Heart right ventricle (tissue), 16 donors: Measurements from ENCODE around the gene WIPF1. TPM values are rescaled to one million over a fixed set of nuclear protein-coding genes. Genes with fewer than 3 reads are reported as not detected.

Source experiments
- ATAC-seq, 8 donors: fragments of 200-7000 bp; cut with Tn5 transposase; one replicate each; pipeline ENCODE4 v1.9.1; 2020; ENCODE audit warnings: mild to moderate bottlenecking in 8 of 8, moderate library complexity in 8 of 8, moderate number of reproducible peaks in 1 of 8
- DNase-seq, 2 donors: peaks; one replicate each; pipeline ENCODE4 v3.0.0-alpha.2; 2020
- H3K27ac ChIP-seq, 10 donors: fragments of 200-600 bp; sonication (generic) in 2 of 10; one replicate each; pipeline versions ENCODE4 v1.5.0 to v1.8.0; 2020 to 2022; ENCODE audit warnings: mild to moderate bottlenecking in 3 of 10
- H3K27me3 ChIP-seq, 7 donors: fragments of 200-600 bp; one replicate each; pipeline ENCODE4 v1.8.0; 2021 to 2022; ENCODE audit warnings: mild to moderate bottlenecking in 2 of 7
- H3K36me3 ChIP-seq, 9 donors: fragments of 200-600 bp; sonication (generic) in 1 of 9; one replicate each; pipeline versions ENCODE4 v1.5.0 to v1.8.0; 2020 to 2022; ENCODE audit warnings: mild to moderate bottlenecking in 2 of 9
- H3K4me1 ChIP-seq, 9 donors: fragments of 200-600 bp; sonication (generic) in 1 of 9; one replicate each; pipeline versions ENCODE4 v1.5.0 to v1.8.0; 2020 to 2022; ENCODE audit warnings: mild to moderate bottlenecking in 4 of 9
- H3K4me3 ChIP-seq, 10 donors: fragments of 200-600 bp; sonication (generic) in 2 of 10; one replicate each; pipeline versions ENCODE4 v1.5.0 to v1.8.0; 2020 to 2022; ENCODE audit warnings: mild to moderate bottlenecking in 7 of 10, moderate library complexity in 2 of 10
- H3K9me3 ChIP-seq, 11 donors: fragments of 200-600 bp in 10 of 11; sonication (generic) in 2 of 11; one replicate each; pipeline versions ENCODE4 v1.5.0 to v1.8.0; 2013 to 2022; ENCODE audit warnings: mild to moderate bottlenecking in 2 of 11, control low read depth in 1 of 11, moderate library complexity in 1 of 11
- CTCF ChIP-seq, 9 donors: fragments of 200-600 bp; sonication (generic) in 2 of 9; IDR thresholded peaks; one replicate each; pipeline versions ENCODE4 v1.5.0 to v1.8.0; 2021 to 2022; ENCODE audit warnings: antibody characterized with exemption in 9 of 9, mild to moderate bottlenecking in 5 of 9, moderate library complexity in 1 of 9
- WGBS, 2 donors: extraction: QIAGEN DNeasy Blood & Tissue Kit; methylation state at CpG; one replicate each; pipeline ENCODE4 v1.1.7; 2013; ENCODE audit warnings: inconsistent platforms in 1 of 2; 5-methylcytosine and 5-hydroxymethylcytosine counted together
- intact Hi-C, 10 donors: fragments of 100-400 bp; cut with DNase I; formaldehyde crosslinking; loops; one replicate each; pipeline versions ENCODE4 v1.11.1 to v1.14.2; 2022
- polyA plus RNA-seq, 2 donors: library from polyadenylated mRNA; stranded (reverse); fragments of 200-250 nt; gene quantifications; one replicate each; pipeline ENCODE4 v1.2.3, GENCODE V29; 2013
- total RNA-seq, 10 donors: library from RNA; stranded (reverse); fragmentation: NEBNext Ultra II Directional in 3 of 10; extraction: Animal tissue kit (Norgen Biotek cat#: 25700) in 3 of 10; gene quantifications; one replicate each; pipeline versions ENCODE4 v1.2.1 to v1.2.4, GENCODE V29; 2021 to 2023
- donor health status: Arrhythmogenic right ventricular cardiomyopathy.
- donor health status: ischemic (EF 13 %, LVEDD 7.1; RV severe dilation, severe dysfunction).
- donor health status: healthy with polysubstance abuse.
- donor health status: DM: no; HTN: yes; CAD: no.
- donor health status: DM: no; HTN: no; CAD: no.
- donor health status: ischemic (EF 25% LVEDD 6.9; RV normal size, moderate dysfunction).
- donor health status: ischemic (EF 25% LVEDD 5.7; RV mildly dilated, moderate dysfunction).
- donor health status: healthy.
- donor health status: DM: yes; HTN: yes; CAD: no.
- donor health status: Ischemic cardiomyopathy.
- donor health status: ischemic (EF 35%, LVEDD 5.7; RV mildly dilated, moderate dysfunction).
- donor health status: nonischemic (EF 11% LVEDD 7.7; RV severe dilation, severe dysfunction).
- donor health status: DM: yes; HTN: yes; CAD: no.
- donor health status: PGD.
- donor health status: ischemic (EF 29% LVEDD 5.4; RV normal size, mild dysfunction).
- donor health status: nonischemic (EF 23%, LVEDD 6.1; RV moderate dilation, normal function).

The WIPF1 gene
- total and polyA plus RNA-seq, 12 donors: 9.1 to 48.1 (median 15.6) TPM

- no peaks in the 10 kb centered on the region for H3K9me3 ChIP-seq
- 96 to 97% methylated on average over 3 of the region's 3 CpGs for WGBS, 2 donors
- no peak for DNase-seq
- no peak overlapping the region for H3K4me3 ChIP-seq
- no peaks in the 10 kb centered on the region for H3K27me3 ChIP-seq
- peaks cover 2 to 76% (median 30%) of the 10 kb centered on the region in 9 donors for H3K4me1 ChIP-seq
- no peak overlapping the region for H3K27ac ChIP-seq
- H3K36me3 ChIP-seq: peaks cover 0 to 26% (median 0%) of the 10 kb centered on the region in 9 donors
- intact Hi-C loops: loop anchor here in 2 of 10 donors (10.0 kb wide), 1 partner anchor 73 kb away; no protein-coding TSS in a partner anchor
- ATAC-seq: no peak
- no peak for TF ChIP-seq CTCF (IDR thresholded peaks at IDR 0.05)
Measured at GRCh38 chr2:174611854-174612253, 14.2 kb upstream of the WIPF1 start.

- no peaks in the 10 kb centered on the region for H3K9me3 ChIP-seq
- WGBS, 2 donors: 88% methylated on average over 4 of the region's 4 CpGs
- peaks cover 2 to 76% (median 30%) of the 10 kb centered on the region in 9 donors for H3K4me1 ChIP-seq
- no peak for TF ChIP-seq CTCF (IDR thresholded peaks at IDR 0.05)
- H3K27ac ChIP-seq: peak overlapping the region in 1 of 10 donors; percentile 51
- H3K4me3 ChIP-seq: no peak overlapping the region
- ATAC-seq (no peak), DNase-seq (no peak)
- intact Hi-C loops: loop anchor here in 2 of 10 donors (10.0 kb wide), 1 partner anchor 74 kb away; no protein-coding TSS in a partner anchor
- H3K27me3 ChIP-seq: no peaks in the 10 kb centered on the region
- peaks cover 0 to 24% (median 0%) of the 10 kb centered on the region in 9 donors for H3K36me3 ChIP-seq
Measured at GRCh38 chr2:174611006-174611405, 13.4 kb upstream of the WIPF1 start.

- ATAC-seq (peak in 1 of 8 donors; percentile 31), DNase-seq (no peak)
- H3K27ac ChIP-seq: peak overlapping the region in 2 of 10 donors; percentile 2 to 51
- H3K27me3 ChIP-seq: no peaks in the 10 kb centered on the region
- 76% methylated on average over 7 of the region's 7 CpGs for WGBS, 2 donors
- TF ChIP-seq CTCF (IDR thresholded peaks at IDR 0.05): no peak
- H3K36me3 ChIP-seq: peaks cover 0 to 24% (median 0%) of the 10 kb centered on the region in 9 donors
- intact Hi-C loops: loop anchor here in 2 of 10 donors (10.0 kb wide), 1 partner anchor 74 kb away; no protein-coding TSS in a partner anchor
- H3K4me1 ChIP-seq: peaks cover 2 to 74% (median 28%) of the 10 kb centered on the region in 9 donors
- H3K4me3 ChIP-seq: no peak overlapping the region
- no peaks in the 10 kb centered on the region for H3K9me3 ChIP-seq
Measured at GRCh38 chr2:174610243-174610995, 12.8 kb upstream of the WIPF1 start.

- Histone ChIP-seq H3K27me3 (no peaks in the 10 kb centered on the region), H3K4me1 (peaks cover 2 to 62% (median 24%) of the 10 kb centered on the region in 9 donors), H3K27ac (no peak overlapping the region), H3K36me3 (peaks cover 0 to 20% (median 0%) of the 10 kb centered on the region in 9 donors), H3K4me3 (no peak overlapping the region), H3K9me3 (no peaks in the 10 kb centered on the region)
- 97 to 99% methylated on average over 4 of the region's 4 CpGs for WGBS, 2 donors
- DNase-seq (no peak), ATAC-seq (no peak)
- intact Hi-C loops: loop anchor here in 4 of 10 donors (5.0 to 10.0 kb wide), 3 partner anchors 73 to 144 kb away; no protein-coding TSS in a partner anchor
- no peak for TF ChIP-seq CTCF (IDR thresholded peaks at IDR 0.05)
Measured at GRCh38 chr2:174609261-174609660, 11.7 kb upstream of the WIPF1 start.
